ENCODE data around the gene BCAS3.
"Not testable (repeated sequence)": the region's sequence is repeated elsewhere in the genome, so short reads cannot be mapped to it uniquely, and the experiment has no call there.

BCAS3 gene

DNA sequence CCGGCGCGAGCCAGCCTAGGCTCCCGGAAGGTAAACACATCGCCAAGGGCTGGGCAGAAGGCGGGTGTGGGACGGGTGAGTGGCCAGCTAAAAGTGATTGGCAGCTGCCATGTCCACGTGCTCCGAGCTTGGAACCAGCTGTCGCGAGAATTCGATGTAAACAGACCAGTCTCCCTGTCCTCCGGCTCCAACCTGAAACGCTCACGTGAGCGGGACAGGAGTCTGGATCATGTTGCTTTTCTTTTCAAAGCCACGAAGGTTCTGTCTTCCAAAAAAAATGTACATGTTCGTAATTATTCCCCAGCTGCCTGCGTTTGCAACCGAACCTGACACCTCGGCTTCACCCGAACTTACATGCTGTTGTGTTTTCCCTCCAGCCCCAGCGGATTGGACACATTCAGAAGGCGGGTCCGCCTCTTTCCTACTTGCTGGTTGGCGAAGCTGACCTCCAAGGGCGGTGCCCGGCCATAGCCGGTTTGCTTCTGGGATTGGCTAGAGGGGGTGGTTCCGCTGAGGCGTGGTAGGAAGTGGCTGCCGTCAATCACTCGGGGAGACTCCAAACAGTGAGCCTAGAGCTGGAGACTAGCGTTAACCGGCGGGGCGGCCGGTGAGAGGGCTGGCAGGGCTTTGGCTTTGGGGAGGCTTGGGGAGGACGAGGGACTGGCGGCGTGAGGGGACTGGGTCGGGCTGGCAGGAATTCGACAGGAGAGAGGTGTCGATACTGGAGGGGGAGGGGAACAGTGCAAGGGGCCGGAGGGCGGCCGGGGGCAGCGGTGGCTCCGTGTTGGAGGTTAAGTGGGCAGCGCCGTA lies at the start of gene BCAS3:
Gene BCAS3, plus strand, starts transcription at position 544 of the 810 bp plus-strand sequence.
- DNase-seq (ENCODE audit: low spot score): peak; percentile 99

DNA sequence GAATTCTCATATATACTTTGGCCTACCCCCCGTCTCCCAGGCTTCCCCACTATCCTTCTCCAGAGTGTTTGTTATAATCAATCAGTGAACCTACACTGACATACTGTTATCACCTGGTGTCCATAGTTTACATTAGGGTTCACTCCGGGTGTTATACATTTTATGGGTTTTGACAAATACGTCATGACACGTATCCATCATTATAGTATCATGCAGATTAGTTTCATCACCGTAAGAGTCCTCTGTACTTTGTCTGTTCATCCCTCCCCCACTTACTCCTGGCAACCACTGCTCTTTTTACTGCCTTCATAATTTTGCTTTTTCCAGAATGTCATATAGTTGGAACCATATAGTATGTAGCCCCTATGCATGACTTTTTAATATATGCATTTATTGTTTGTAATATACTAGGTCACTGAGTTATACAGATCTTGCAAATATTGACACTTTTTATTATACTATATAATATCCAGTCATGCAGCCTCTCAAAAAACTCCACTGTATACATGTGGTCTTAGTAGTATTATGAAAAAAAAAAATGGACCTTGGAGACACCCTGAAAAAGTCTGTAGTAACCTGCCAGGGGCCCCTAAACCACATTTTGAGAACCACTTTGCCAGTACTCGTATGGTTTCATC lies 49.3 kb upstream of the BCAS3 start:
- DNase-seq (ENCODE audit: low spot score): no peak

DNA sequence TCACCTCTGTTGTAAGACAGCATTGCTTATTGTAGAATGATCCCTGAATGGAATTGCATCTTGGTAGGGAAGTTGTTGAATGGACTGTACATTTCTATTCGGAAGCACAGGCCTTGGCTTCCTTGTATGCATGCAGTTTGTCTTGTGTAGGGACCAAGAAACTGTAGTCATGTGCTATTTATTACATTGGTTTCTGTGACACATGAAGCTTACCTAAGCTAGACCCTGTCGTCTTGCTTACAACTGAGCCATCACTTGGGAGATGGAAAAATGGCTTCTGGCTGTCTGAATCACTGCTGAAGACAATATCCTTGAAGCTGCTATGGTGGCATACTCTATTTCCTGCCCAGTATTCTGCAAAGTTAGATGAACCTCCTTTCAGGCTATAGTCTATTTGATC lies 48.5 kb upstream of the BCAS3 start:
- DNase-seq (ENCODE audit: low spot score): no peak

DNA sequence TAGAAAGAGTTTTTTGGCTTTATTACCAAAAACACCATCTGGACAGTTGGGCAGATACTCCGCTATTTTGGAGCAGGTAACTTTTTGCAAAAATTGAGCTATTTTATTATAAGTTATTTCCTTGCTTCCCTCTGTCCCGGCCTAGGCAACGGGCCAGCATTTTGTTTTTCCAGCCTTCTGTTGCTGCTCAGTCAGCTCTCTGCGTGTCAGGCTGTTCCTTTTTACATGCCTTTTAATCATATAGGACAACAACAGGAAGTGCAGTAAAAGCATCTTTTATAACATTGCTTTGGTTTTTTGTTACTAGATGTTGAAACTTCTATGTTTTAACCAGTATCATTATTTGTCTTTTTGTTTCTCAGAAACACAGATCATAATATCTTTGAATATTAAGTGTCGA lies 47.3 kb upstream of the BCAS3 start:
- no peak for DNase-seq (ENCODE audit: low spot score)

DNA sequence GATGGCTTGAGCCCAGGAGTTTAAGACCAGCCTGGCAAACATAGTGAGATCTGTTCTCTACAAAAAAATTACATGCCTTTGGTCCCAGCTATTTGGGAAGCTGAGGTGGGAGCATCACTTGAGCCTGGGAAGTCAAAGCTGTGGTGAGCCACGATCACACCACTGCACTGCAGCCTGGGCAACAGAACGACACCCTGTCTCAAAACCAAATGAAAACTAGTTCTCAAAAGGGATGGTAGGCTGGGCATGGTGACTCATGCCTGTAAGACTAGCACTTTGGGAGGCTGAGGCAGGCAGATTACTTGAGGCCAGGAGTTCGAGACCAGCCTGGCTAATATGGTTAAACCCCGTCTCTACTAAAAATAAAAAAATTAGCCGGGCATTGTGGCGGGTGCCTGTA lies 46.5 kb upstream of the BCAS3 start:
- DNase-seq (ENCODE audit: low spot score): no peak

DNA sequence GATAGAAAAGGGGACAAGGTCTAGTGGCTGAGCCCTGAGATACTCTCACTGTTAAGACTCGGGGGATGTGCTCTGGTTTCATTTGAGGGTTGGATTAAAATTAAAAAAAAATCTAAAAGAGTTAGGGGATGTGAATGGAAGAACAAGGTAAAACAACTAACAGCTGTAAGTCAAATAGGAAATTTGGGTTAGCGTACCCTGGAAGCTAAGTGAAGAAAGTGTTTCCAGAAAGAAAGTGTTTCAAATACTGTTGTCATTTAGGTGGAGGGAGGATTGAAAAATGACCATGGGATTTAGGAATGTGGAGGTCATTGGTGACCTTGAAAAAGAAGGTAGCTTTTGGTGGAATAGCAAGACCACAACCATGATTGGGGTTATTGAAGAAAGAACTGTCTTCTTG lies 40.0 kb upstream of the BCAS3 start:
- no peak for DNase-seq (ENCODE audit: low spot score)

DNA sequence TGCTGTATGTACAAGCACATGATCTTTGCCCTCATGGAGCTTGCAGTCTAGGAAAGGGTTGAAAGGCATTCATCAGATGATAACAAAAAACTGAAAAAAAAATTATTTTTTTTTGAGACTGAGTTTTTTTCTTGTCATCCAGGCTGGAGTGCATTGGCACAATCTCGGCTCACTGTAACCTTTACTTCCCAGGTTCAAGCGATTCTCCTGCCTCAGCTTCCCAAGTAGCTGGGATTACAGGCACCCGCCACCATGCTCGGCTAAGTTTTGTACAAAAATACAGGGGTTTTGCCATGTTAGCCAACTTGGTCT lies 38.7 kb upstream of the BCAS3 start:
- no peak for DNase-seq (ENCODE audit: low spot score)

DNA sequence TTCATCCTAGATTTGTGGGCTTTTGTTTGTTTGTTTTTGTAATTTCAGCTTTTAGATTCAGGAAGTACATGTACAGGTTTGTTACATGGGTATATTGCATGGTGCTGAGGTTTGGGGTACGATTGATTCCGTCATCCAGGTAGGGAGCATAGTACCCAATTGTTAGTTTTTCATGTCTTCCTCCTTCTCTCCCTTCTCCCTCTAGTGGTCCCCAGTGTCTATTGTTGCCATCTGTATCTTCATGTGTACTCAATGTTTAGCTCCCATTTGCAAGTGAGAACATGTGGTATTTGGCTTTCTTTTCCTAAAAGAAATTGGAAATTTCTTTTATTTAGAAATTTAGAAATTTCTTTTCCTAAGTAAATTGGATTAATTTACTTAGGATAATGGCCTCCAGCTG lies 37.1 kb upstream of the BCAS3 start:
- DNase-seq (ENCODE audit: low spot score): peak; percentile 40

DNA sequence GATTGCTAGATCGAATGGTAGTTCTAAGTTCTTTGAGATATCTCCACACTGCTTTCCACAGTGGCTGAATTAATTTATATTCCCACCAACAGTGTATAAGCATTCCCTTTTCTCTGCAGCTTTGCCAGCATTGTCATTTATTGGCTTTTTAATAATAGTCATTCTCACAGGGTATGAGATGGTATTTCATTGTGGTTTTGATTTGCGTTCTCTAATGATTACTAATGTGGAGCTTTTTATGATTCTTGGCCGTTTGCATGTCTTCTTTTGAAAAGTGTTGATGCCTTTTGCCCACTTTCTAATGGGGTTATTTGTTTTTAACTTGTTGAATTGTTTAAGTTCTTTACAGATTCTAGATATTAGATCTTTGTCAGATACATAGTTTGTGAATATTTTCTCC lies 36.5 kb upstream of the BCAS3 start:
- no peak for DNase-seq (ENCODE audit: low spot score)

DNA sequence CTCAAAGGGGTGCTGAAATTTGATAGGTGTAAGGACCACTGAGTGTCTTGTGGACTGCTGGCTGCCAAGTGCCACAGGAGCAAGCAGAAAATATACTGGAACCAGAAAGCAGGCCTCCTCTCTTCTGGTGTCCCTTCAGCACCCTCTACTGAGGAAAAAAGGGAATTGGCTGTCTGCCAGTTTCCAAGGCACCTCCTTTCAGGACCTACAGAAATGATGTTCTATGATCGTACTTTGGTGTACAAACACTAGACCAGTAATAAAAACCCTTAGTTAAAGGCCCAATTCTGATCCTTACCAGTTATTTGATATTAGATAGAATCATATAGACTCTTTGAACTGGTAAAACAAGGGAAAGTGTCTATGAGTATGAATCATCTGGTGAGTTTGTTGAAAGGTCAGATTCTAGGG lies 35.8 kb upstream of the BCAS3 start:
- DNase-seq (ENCODE audit: low spot score): peak; percentile 78

DNA sequence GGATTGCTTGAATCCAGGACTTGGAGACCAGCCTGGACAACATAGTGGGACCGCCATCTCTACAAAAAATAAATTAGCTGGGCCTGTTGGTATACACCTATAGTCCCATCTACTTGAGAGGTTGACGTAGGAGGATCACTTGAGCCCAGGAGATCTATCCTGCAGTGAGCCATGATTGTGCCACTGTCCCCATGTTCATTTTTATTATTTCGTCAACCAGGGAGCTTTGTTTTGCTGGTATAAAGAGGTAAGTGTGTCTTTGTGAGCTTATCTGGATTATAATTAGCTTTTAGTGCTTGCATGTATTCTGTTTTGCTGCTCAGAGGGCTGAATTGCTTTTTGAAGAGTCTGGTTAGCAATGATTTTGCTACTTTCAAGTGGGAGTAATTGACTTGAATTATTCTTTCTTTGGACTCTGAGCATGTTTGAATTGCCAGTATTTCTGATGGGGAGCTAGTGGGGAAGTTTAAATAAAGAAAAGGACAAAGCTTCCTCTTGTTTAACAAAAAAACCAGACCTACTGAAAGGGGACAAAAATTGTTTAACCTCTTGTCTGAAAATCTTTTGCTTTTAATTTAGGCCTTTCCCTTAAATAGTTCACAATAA lies 31.6 kb upstream of the BCAS3 start:
- no peak for DNase-seq (ENCODE audit: low spot score)

DNA sequence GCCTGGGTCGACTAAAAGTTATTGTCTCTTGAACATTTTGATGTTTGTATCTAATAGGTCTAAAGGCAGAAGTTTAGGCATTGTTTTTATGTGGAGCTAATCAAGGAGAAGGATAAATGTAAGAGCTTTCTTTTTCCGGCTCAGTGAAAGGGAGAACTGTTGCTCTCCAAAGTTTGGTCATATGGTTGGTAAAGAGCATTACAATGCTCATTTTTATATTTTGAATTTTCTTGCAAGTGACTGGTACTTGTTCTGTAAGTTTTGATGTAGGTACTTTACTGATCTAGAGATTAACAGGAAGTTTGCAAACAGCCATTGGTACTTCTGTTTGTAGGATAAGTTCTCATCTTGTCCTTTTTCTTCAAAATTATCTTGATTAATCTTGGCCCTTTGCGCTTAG lies 30.9 kb upstream of the BCAS3 start:
- no peak for DNase-seq (ENCODE audit: low spot score)

DNA sequence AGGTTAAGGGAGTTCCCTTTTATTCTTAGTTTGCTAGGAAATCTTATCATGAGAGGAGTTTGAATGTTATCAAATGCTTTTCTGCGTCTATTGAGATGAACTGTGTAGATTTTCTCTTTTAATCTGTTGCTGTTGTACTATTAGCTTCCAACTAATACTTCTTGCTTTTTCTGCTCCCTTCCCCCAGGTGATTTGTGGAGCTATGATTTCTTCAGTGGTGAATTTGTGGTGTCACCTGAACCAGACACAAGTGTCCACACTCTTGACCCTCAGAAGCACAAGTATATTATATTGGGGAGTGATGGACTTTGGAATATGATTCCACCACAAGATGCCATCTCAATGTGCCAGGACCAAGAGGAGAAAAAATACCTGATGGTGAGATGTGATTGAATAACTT lies 29.9 kb upstream of the BCAS3 start:
- no peak for DNase-seq (ENCODE audit: low spot score)

DNA sequence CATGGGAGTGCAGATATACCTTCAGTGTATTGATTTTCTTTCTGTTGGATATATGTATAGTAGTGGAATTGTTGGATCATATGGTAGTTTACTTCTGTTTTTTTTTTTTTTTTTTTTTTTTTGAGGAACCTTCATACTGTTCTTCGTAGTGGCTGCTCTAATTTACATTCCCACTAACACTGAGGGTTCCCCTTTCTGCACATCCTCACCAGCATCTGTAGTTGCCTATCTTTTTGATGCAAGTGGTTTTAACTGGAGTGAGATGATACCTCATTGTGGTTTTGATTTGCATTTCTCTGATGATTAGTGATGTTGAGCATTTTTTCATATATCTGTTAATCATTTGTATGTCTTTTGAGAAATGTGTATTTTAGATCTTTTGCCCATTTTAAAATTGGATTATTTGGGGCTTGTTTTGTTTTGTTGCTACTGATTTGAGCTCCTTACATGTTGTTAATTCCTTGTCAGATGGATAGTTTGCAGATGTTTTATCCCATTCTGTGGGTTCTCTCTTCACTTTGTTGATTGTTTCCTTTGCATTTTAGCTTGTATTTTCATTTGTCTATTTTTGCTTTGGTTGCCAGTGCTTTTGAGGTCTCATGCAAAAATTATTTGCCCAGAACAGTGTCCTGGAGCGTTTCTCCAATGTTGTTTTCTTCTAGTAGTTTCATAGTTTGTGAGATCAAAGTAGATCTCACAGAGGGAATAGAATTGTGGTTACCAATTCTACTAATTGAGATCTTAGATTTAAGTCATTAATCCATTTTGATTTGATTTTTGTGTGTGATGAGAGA lies 25.0 kb upstream of the BCAS3 start:
- DNase-seq (ENCODE audit: low spot score): no peak

DNA sequence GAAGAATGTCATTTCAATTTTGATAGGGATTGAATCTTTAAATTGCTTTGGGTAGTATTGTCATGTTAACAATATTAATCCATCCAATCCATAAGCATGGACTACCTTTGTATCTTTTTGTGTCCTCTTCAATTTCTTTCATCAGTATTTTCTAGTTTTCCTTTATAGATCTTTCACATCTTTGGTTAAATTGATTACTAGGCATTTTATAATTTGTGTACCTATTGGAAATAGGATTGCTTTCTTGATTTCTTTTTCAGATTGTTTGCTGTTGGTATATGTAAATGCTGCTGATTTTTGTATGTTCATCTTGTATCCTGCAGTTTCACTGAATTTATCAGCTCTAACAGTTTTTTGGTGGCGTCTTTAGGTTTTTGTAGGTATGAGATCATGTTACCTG lies 24.1 kb upstream of the BCAS3 start:
- DNase-seq (ENCODE audit: low spot score): no peak

DNA sequence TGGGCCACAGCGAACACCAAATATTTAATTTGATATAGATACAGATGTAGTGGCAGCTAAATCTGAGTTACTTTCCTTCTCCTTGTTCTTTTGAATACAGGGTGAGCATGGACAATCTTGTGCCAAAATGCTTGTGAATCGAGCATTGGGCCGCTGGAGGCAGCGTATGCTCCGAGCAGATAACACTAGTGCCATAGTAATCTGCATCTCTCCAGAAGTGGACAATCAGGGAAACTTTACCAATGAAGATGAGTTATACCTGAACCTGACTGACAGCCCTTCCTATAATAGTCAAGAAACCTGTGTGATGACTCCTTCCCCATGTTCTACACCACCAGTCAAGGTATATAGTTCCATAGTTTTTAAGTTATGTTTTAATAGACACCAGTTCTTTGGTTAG lies 21.2 kb upstream of the BCAS3 start:
- no peak for DNase-seq (ENCODE audit: low spot score)

DNA sequence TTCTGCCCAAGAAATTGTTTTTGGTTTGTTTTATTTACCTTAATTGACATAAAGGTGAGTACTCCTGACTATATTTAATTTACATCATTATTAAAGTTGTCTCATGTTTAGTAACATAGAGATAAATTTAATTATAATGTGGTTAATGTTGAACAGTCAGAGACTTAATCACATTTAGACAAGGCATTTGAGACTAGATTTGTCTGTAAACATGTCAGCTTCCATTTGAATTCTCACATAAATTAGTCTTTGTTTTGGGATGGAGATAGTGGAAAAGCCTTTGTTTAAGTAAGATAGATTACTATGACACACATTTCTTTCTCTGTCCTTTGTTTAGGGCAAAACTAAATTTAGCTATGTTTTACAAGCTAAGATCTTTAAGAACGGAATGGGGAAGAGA lies 18.5 kb upstream of the BCAS3 start:
- no peak for DNase-seq (ENCODE audit: low spot score)

DNA sequence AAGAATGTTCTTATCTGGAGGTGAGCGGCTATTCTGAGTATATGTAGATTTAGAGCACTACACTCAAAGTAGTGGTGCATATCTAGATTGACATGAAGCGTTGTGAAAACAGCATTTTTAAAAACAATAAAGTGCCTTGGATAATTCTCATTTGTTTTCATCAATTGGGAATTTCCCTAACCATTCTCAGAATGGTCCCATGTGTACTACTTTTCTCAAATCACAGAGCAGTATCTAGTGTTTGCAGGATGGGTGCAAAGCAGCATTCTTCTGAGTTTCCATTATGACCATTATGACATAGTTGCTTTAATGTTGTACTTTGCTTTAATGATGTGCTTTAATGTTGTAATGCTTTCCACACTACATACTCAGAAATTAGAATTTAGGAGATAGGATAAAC lies 16.2 kb upstream of the BCAS3 start:
- no peak for DNase-seq (ENCODE audit: low spot score)

DNA sequence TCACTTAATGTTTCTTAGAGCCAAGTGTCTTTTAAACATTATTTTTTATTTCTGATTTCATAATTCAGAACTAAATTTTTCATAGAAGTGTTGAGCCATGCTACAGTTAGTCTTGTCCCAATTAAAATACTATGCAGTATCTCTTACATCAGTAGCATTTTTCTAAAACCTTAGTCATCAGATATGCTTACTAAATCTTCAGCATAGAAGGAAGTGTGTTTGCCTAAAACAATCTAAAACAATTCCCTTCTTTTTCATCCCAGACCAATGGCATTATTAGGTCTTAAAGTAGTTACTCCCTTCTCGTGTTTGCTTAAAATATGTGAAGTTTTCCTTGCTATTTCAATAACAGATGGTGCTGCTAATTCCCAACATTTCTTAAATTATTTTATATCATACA lies 13.6 kb upstream of the BCAS3 start:
- no peak for DNase-seq (ENCODE audit: low spot score)

DNA sequence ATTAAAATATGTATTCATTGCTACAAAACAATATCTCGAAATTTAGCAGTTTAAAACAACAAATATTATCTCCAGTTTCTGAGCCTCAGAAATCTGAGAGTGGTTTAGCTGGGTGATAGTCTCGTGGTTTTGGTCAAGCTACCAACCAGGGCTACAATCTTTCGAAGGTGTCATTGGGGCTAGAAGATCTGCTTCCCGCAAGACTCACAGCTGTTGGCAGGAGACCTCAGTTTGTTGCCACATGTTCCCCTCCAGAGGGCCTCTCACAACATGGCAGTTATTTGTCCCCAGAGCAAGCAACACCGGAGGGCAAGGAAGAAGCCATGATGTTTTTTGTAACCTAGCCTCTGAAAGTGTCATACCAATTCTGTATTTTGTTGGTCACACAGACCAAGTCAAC lies 12.0 kb upstream of the BCAS3 start:
- no peak for DNase-seq (ENCODE audit: low spot score)

DNA sequence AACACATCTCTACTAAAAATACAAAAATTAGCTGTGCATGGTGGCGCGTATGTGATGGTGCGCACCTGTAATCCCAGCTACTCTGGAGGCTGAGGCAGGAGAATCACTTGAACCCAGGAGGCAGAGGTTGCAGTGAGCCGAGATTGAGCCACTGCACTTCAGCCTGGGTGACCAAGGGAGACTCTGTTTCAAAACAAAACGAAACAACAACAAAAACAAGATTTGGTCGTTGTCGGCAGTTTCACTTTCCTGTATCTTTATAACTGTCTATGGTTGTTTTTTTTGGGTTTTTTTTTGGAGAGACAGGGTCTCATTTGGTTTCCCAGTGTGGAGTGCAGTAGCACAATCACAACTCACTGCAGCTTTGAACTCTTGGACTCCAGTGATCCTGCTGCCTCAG lies 8.9 kb upstream of the BCAS3 start:
- not testable (repeated sequence) for DNase-seq (ENCODE audit: low spot score)

DNA sequence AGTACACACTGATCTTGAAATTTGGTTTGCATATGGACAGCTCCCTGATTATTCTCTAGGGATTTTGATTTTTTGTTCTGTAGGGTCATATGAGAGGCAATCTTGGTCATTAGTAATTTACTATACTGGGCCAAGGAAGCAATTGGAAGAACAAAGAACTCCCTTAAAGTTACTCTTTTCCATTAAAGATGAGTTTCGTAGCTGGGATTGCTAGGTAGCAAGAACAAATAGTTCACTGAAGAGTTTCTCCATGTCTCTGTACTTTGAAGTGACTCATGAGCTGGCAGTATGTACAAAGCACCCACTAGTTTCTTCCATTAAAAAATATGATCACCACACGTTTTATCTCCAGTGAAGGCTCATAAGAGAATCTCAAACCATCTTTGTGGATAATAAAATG lies 6.2 kb upstream of the BCAS3 start:
- DNase-seq (ENCODE audit: low spot score): no peak

DNA sequence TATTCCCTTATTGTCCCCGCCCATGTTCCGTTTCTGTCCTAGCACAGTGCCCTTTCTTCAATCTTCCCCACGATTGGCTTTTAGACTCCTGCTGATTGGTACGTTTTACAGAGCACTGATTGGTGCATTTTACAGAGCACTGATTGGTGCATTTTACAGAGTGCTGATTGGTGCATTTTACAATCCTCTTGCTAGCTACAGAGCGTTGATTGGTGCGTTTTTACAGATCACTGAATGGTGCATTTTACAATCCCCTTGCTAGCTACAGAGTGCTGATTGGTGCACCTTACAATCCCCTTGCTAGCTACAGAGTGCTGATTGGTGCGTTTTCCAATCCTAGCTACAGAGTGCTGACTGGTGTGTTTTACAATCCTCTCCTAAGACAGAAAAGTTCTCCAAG lies 3.0 kb upstream of the BCAS3 start:
- DNase-seq (ENCODE audit: low spot score): not testable (repeated sequence)
